B cell (primary cell): ENCODE measurements around the gene GLT1D1. TPM values are rescaled to one million over a fixed set of nuclear protein-coding genes. Genes with fewer than 3 reads are reported as not detected.

Experiments used
- ATAC-seq: fragments of 200-7000 bp; cut with Tn5 transposase; one replicate; pipeline ENCODE4 v1.10.0; 2021; ENCODE audit warnings: low read depth, mild to moderate bottlenecking, moderate number of reproducible peaks, moderate library complexity
- CTCF ChIA-PET: fragments of 350-600 bp; sonication (Branson Sonifier 250); formaldehyde crosslinking; loops from one replicate; lab custom pipeline; 2021; ENCODE audit warnings: antibody characterized with exemption, inconsistent platforms; lab: Charles Lee
- POLR2A ChIA-PET: fragments of 350-600 bp; sonication (Branson Sonifier 250); formaldehyde crosslinking; loops from one replicate; lab custom pipeline; 2021; ENCODE audit warnings: antibody characterized with exemption; lab: Charles Lee
- DNase-seq: peaks from one replicate; pipeline ENCODE4 v3.0.0; 2013
- H2AFZ ChIP-seq: 2 replicates; pipeline ENCODE4 v1.6.1; 2012; ENCODE audit warnings: mild to moderate bottlenecking, low read depth, low read length; ENCODE audit not compliant: insufficient read depth, poor library complexity, severe bottlenecking
- H3K27ac ChIP-seq, 2 donors: 1 replicate in 1 of 2; 2 replicates in 1 of 2; pipeline ENCODE4 v1.5.1; 2012 to 2013; ENCODE audit warnings: low read length in 2 of 2, mild to moderate bottlenecking in 2 of 2, moderate library complexity in 1 of 2
- H3K27me3 ChIP-seq, 4 experiments: fragments of 200-600 bp in 1 of 4; sonication (generic) in 1 of 4; replicated peaks in 1 of 4; 1 replicate in 2 of 4; 2 replicates in 2 of 4; pipeline versions ENCODE4 v1.6.1 to v1.7.0; 2013 to 2016; ENCODE audit warnings: low read length in 3 of 4, mild to moderate bottlenecking in 2 of 4, mixed read lengths in 1 of 4, moderate library complexity in 1 of 4; ENCODE audit not compliant: insufficient read depth in 4 of 4, control insufficient read depth in 3 of 4; ENCODE audit errors: control extremely low read depth in 1 of 4
- H3K36me3 ChIP-seq, 2 experiments: replicated peaks in 1 of 2; 1 replicate in 1 of 2; 2 replicates in 1 of 2; pipeline versions ENCODE4 v1.6.1 to v1.7.1; 2013; ENCODE audit warnings: low read length in 1 of 2; ENCODE audit not compliant: insufficient read depth in 2 of 2, control insufficient read depth in 1 of 2; ENCODE audit errors: control extremely low read depth in 1 of 2, extremely low read depth in 1 of 2
- H3K4me1 ChIP-seq, 2 donors: fragments of 200-600 bp in 1 of 2; sonication (generic) in 1 of 2; 1 replicate in 1 of 2; 2 replicates in 1 of 2; pipeline versions ENCODE4 v1.5.1 to v1.6.1; 2013 to 2017; ENCODE audit warnings: low read length in 2 of 2; ENCODE audit not compliant: control insufficient read depth in 2 of 2, insufficient read depth in 2 of 2
- H3K4me2 ChIP-seq: replicated peaks from 2 replicates; pipeline ENCODE3; 2012; ENCODE audit warnings: mild to moderate bottlenecking, low read depth, low read length; ENCODE audit not compliant: poor library complexity, severe bottlenecking
- H3K4me3 ChIP-seq, 5 experiments: fragments of 200-600 bp in 1 of 5; sonication (generic) in 1 of 5; 1 replicate in 3 of 5; 2 replicates in 2 of 5; pipeline versions ENCODE4 v1.5.1 to v1.7.0; 2011 to 2016; ENCODE audit warnings: low read length in 4 of 5, mild to moderate bottlenecking in 4 of 5, low read depth in 2 of 5, control low read depth in 1 of 5, moderate library complexity in 1 of 5; ENCODE audit not compliant: insufficient read depth in 1 of 5; ENCODE audit errors: control extremely low read depth in 1 of 5, extremely low read depth in 1 of 5
- H3K79me2 ChIP-seq: fragments of 200-600 bp; sonication (generic); one replicate; pipeline ENCODE4 v1.6.0; 2016; ENCODE audit warnings: low read length; ENCODE audit not compliant: control insufficient read depth, insufficient read depth
- H3K9ac ChIP-seq: fragments of 200-600 bp; sonication (generic); 2 replicates; pipeline ENCODE4 v1.6.1; 2017; ENCODE audit warnings: mild to moderate bottlenecking, low read length, moderate library complexity
- H3K9me3 ChIP-seq, 3 donors: one replicate each; pipeline versions ENCODE4 v1.6.1 to v1.7.1; 2013; ENCODE audit warnings: low read length in 2 of 3; ENCODE audit not compliant: control insufficient read depth in 2 of 3, insufficient read depth in 1 of 3; ENCODE audit errors: control extremely low read depth in 1 of 3
- H4K20me1 ChIP-seq: 2 replicates; pipeline ENCODE4 v1.6.0; 2012; ENCODE audit warnings: mild to moderate bottlenecking, low read length; ENCODE audit not compliant: insufficient read depth, control insufficient read depth, poor library complexity, severe bottlenecking
- H3K27ac Mint-ChIP-seq: one replicate; pipeline ENCODE4 v1.8.0; 2021; ENCODE audit warnings: mixed read lengths
- H3K27me3 Mint-ChIP-seq: one replicate; pipeline ENCODE4 v1.8.0; 2021; ENCODE audit warnings: mixed read lengths
- H3K4me1 Mint-ChIP-seq: one replicate; pipeline ENCODE4 v1.8.0; 2021; ENCODE audit warnings: mixed read lengths
- H3K4me3 Mint-ChIP-seq: one replicate; pipeline ENCODE4 v1.8.0; 2021; ENCODE audit warnings: mixed read lengths
- H3K9me3 Mint-ChIP-seq: one replicate; pipeline ENCODE4 v1.8.0; 2022; ENCODE audit warnings: mixed read lengths; ENCODE audit not compliant: insufficient read depth
- CTCF ChIP-seq: fragments of 200-600 bp; IDR thresholded peaks from one replicate; pipeline ENCODE4 v1.8.0; 2022; ENCODE audit warnings: antibody characterized with exemption, mild to moderate bottlenecking
- EZH2 ChIP-seq: IDR thresholded peaks from 2 replicates; pipeline ENCODE4 v1.6.1; 2012; ENCODE audit warnings: borderline replicate concordance, low read depth, mild to moderate bottlenecking, moderate library complexity, low read length; ENCODE audit not compliant: insufficient read depth, poor library complexity, severe bottlenecking
- WGBS: methylation state at CpG from one replicate; pipeline ENCODE4 v1.1.5; 2013; ENCODE audit warnings: missing lambda C conversion rate; ENCODE audit not compliant: insufficient coverage; 5-methylcytosine and 5-hydroxymethylcytosine counted together
- intact Hi-C: fragments of 100-400 bp; cut with micrococcal nuclease; formaldehyde crosslinking; loops from one replicate; pipeline ENCODE4 v1.10.0; 2022
- polyA plus RNA-seq: library from polyadenylated mRNA; depleted of rRNA; stranded (reverse); fragments of >200 nt; gene quantifications from 2 replicates; pipeline ENCODE4 v1.2.3, GENCODE V29; 2012
- total RNA-seq, 2 donors: library from RNA; stranded (reverse); fragments of 120-200 nt in 1 of 2; gene quantifications; 1 replicate in 1 of 2; 2 replicates in 1 of 2; pipeline versions ENCODE4 v1.2.3 to v1.2.4, GENCODE V29; 2013 to 2022

GLT1D1 gene
- total and polyA plus RNA-seq, 2 donors (not counting 1 experiment from before 2014, with no cell fraction given), result 0.22 to 0.49 TPM

- ChIA-PET CTCF (no interaction called here), POLR2A (no interaction called here)
Measured at GRCh38 chr12:128974881-128975280, 121.6 kb downstream of the GLT1D1 start.

More at GRCh38 chr12:128974881-128975280, 121.6 kb downstream of the GLT1D1 start:
- Histone ChIP-seq H3K4me1 (peaks cover 5 to 14% of the 10 kb centered on the region in 2 donors), H3K27ac (no peak overlapping the region), H3K79me2 (no peaks in the 10 kb centered on the region), H3K9ac (no peak overlapping the region), H3K4me2 (no peak overlapping the region), H3K36me3 (no peaks in the 10 kb centered on the region), H3K4me3 (no peak overlapping the region), H2AFZ (no peak overlapping the region), H4K20me1 (no peaks in the 10 kb centered on the region), H3K27me3 (peaks cover 0 to 51% (median 17%) of the 10 kb centered on the region in 4 experiments), H3K9me3 (peaks cover 0 to 4% (median 0%) of the 10 kb centered on the region in 3 donors)
- Mint-ChIP-seq H3K9me3 (no peaks in the 10 kb centered on the region), H3K27ac (no peak overlapping the region), H3K4me3 (no peak overlapping the region), H3K27me3 (peaks cover 63% of the 10 kb centered on the region), H3K4me1 (peaks cover 22% of the 10 kb centered on the region)
- TF ChIP-seq EZH2, result no peak
- TF ChIP-seq CTCF, result no peak
- ATAC-seq (no peak), DNase-seq (no peak)
- WGBS, result 76% methylated on average over 9 of the region's 11 CpGs
- intact Hi-C loops, result no loop called here
